Measurements from ENCODE around the gene SCARB1.

DNA sequence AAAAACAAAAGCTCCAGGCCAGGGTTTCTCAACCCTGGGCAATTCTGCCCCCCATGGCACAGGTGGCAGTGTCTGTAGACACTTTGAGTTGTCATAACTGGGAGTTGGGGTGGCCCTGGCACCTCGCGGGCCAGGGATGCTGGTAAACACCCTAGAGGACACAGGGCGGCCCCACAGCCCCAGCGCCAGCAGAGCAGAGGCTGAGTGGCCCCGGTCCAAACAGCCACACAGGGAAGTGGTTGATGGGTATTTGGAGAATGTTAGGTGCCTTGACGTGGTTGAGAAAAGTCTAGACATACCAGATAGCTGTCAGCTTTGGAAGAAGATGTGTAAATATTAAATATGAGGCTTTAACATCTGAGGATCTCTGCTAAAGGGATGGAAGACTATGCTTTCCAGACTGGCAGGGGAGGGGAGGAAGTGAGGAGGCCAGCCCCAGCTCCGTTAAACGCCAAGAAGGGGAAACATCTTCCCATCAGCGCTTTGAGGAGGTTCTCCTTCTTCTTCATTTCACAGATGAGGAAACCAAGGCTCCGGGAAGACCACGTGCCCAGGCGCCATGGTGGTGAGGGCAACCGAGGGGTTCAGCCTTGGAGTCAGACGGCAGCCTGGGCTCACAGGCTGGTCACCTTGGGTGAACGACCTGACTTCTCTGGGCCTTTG lies 103.7 kb downstream of the SCARB1 start:
- TF ChIP-seq ZNF70 (CRISPR knock-in tag; IDR thresholded peaks at IDR 0.05) (no peak), PPARA (CRISPR knock-in tag; IDR thresholded peaks at IDR 0.05; ENCODE audit: borderline replicate concordance) (no peak), RARB (CRISPR knock-in tag; IDR thresholded peaks at IDR 0.05) (no peak), TCF4 (CRISPR knock-in tag; IDR thresholded peaks at IDR 0.05; ENCODE audit: borderline replicate concordance) (no peak), BACH2 (CRISPR knock-in tag; IDR thresholded peaks at IDR 0.05; ENCODE audit: borderline replicate concordance) (no peak), OSR1 (CRISPR knock-in tag; IDR thresholded peaks at IDR 0.05) (no peak), ZFP3 (CRISPR knock-in tag; IDR thresholded peaks at IDR 0.05) (no peak), GLIS3 (CRISPR knock-in tag; IDR thresholded peaks at IDR 0.05) (no peak)
- TF ChIP-seq, protein P1, sequence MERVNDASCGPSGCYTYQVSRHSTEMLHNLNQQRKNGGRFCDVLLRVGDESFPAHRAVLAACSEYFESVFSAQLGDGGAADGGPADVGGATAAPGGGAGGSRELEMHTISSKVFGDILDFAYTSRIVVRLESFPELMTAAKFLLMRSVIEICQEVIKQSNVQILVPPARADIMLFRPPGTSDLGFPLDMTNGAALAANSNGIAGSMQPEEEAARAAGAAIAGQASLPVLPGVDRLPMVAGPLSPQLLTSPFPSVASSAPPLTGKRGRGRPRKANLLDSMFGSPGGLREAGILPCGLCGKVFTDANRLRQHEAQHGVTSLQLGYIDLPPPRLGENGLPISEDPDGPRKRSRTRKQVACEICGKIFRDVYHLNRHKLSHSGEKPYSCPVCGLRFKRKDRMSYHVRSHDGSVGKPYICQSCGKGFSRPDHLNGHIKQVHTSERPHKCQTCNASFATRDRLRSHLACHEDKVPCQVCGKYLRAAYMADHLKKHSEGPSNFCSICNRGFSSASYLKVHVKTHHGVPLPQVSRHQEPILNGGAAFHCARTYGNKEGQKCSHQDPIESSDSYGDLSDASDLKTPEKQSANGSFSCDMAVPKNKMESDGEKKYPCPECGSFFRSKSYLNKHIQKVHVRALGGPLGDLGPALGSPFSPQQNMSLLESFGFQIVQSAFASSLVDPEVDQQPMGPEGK (CRISPR knock-in tag; IDR thresholded peaks at IDR 0.05; ENCODE audit: borderline replicate concordance): no peak
